ENCODE measurements around the gene CRTC1.

Gene CRTC1

DNA sequence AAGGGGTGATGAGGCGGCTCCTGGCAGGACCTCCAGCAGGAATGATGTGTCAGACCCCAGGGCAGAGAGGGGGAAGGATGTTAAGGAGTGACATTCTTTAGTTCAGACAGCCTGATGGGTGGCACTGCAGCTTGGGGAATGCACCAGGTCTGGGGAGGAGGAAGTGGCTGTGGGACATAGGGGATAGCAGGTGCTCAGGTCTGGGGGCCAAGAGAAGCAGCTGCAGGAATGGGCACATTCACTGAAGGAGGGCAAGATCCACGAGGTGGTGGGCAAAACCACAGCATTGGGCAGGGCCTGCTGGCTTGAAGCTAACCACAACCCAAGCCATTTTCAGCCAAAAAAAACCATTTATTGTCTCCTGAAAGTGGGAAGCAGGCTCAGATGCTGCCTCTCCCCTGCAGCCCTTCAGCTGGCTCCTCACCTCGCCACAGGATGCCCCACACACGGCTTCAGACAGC, 81.1 kb downstream of the CRTC1 start:
- TF ChIP-seq CTCF (IDR thresholded peaks at IDR 0.05) (no peak), ZFX (IDR thresholded peaks at IDR 0.05; ENCODE audit: borderline replicate concordance) (no peak)
- no peak overlapping the region for H3K27ac ChIP-seq

DNA sequence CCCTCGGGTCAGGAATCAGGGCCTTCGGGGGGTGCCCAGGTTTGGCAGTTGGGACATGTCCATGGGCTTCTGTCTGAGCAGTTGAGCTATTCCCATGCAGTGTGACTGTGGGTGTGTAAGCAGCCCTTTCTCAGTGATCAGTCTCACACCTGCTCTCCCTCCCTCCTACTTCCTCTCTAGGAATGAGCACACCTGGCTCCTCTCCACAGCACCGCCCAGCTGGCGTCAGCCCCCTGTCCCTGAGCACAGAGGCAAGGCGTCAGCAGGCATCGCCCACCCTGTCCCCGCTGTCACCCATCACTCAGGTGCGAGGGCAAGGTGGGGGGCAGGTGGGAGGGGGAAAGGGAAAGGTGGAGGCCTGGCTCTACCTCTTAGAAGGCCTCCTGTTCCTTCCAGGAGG, 81.7 kb downstream of the CRTC1 start:
- no peak for TF ChIP-seq CTCF (IDR thresholded peaks at IDR 0.05)
- TF ChIP-seq ZFX (IDR thresholded peaks at IDR 0.05; ENCODE audit: borderline replicate concordance), result no peak
- H3K27ac ChIP-seq, result no peak overlapping the region; the same call in 1 of the 2 replicates

DNA sequence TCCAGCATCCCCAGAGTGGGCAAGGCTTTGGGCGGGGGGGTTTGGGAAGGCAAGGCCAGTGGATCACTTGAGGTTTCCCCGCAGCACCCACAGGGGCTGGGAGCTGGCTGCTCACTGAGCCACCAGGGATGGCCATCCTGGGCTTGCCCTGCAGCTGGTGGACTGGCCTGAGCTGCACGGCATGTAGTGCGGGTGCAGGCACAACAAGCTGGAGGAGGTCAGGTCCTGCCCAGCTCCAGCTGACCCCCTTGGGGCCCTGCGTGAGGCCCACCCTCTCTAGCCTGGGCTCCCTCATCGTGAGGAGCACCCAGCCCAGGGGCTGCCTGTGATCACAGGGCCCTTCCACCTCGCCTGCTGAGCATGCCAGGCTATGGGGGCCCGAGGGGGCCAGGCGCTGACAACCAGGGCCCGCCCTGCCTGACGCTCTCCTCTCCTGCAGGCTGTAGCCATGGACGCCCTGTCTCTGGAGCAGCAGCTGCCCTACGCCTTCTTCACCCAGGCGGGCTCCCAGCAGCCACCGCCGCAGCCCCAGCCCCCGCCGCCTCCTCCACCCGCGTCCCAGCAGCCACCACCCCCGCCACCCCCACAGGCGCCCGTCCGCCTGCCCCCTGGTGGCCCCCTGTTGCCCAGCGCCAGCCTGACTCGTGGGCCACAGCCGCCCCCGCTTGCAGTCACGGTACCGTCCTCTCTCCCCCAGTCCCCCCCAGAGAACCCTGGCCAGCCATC, 84.7 kb downstream of the CRTC1 start:
- TF ChIP-seq ZFX (IDR thresholded peaks at IDR 0.05; ENCODE audit: borderline replicate concordance), result no peak
- no peak for TF ChIP-seq CTCF (IDR thresholded peaks at IDR 0.05)
- peak overlapping the region; percentile 37; the same call in 1 of the 2 replicates for H3K27ac ChIP-seq

DNA sequence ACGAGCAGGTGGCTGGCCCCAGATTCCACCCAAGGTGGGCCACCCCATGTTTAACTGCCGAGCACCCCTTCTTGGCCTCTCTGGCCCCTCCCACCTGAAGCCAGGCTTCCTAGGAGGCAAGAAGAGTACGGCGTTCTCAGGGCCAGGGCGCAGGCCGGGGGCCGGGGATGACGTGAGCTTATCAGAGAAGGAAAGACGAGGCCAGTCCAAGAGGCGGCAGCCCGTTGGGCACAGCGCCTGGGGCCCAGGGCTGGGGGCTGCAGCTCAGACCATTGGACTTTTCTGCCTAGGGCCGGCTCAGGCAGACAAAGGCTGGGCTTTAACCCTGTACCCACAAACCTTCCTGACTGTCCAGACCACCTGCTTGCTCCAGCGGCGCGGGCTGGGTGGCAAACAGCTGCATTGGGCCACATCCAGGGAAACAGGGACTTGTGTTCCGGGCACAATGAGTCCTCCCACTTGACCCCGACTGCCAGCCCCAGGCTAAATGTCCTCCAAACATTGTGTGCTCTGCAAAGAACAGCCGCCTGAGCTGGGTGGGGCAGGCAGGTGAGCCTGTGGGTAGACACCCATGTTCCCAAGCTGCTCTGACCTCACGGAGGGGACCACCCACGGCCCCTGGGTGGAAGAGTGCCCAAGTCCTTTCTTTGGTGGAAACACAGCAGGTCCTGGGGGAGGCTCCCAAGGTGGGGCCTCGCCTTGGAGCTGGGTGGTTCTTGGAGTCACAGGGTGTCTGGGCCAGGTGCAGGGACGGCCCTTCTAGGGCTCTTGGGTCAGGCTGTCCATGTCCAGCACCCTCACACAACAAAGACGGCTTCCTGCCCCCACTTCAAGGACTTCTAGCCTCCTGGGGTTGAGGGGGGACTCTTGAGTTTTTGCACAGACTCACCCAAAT, 85.8 kb downstream of the CRTC1 start:
- peak overlapping the region; percentile 62 for H3K27ac ChIP-seq
- TF ChIP-seq CTCF (IDR thresholded peaks at IDR 0.05) (no peak), ZFX (IDR thresholded peaks at IDR 0.05; ENCODE audit: borderline replicate concordance) (no peak)

DNA sequence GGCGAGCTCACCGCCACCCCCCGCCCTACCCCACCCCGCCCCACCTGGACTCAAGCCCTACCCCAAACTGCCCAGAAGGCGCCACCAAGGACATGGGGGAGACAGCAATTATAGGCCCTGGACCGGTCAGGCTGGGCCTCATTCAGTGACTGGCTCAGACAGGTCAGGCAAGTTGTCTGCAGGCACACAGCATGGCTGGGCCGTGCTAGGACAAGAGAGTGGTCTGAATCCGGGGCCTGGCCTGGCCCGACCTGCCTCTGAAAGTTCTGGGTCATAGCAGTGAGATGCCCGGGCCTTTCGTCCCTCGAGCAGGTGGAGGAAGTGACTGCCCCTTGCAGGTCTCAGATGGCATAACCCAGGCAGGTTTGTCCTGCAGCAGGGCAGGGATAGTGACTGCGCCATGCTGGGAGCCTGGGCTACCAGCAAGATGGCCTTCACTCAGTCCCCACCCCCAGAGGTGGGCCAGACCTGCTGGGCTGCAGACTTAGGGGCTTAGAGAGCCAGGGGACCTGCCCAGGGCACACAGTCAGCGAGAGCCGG, 86.6 kb downstream of the CRTC1 start:
- TF ChIP-seq ZFX (IDR thresholded peaks at IDR 0.05; ENCODE audit: borderline replicate concordance) (no peak), CTCF (IDR thresholded peaks at IDR 0.05) (peak; percentile 10)
- H3K27ac ChIP-seq, result peak overlapping the region; percentile 62

GRCh38 chr19:18770663-18771327, 87.3 kb downstream of the CRTC1 start:
- TF ChIP-seq CTCF (IDR thresholded peaks at IDR 0.05) (no peak), ZFX (IDR thresholded peaks at IDR 0.05; ENCODE audit: borderline replicate concordance) (no peak)
- no peak overlapping the region for H3K27ac ChIP-seq
